Suppressor macrophage treated with lipopolysaccharide for 4 hours (primary cell): ENCODE results near the gene INTS15.
"Not testable (repeated sequence)": the region's sequence is repeated elsewhere in the genome, so short reads cannot be mapped to it uniquely, and the experiment has no call there.

Experiments
- DNase-seq: peaks from one replicate; pipeline ENCODE4 v3.0.0-alpha.2; 2020

The INTS15 gene

DNA sequence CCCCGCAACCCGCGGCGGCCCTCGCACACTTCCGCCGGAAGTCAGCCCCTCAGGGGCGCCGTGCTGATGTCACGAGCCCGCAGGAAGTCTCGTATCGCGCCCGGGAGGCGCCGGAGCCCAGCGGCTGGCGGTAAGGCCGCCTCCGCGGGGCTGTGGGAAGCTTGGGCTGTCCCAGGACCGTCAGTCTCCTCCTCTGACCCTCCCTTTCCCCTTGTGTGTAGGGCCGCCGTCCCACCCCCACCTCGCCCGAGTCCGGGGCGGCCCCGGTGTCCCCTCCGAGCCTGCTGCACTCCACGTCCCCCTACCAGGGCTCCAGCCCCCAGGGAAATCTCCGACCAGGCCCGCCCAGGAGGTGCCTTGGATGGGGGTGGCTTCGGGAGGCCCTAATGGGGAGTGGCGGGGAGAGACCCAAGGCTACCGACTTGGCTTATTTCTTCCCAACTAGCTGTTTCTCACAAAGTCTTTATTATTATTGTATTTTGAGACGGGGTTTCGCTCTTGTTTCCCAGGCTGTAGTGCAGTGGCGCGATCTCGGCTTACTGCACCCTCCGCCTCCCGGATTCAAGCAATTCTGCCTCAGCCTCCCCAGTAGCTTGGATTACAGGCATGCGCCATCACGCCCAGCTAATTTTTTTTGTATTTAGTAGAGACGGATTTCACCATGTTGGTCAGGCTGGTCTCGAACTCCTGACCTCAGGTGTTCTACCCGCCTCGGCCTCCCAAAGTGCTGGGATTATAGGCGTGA, 12.3 kb upstream of the INTS15 start, which contains the start of gene ZDHHC4:
ZDHHC4 (plus strand) TSS at position 86 of the 745 bp plus-strand sequence. CDS start 3,108 bp downstream, outside the sequence.
- DNase-seq = peak; percentile 95

GRCh38 chr7:6578114-6579084, 11.4 kb upstream of the INTS15 start:
- DNase-seq = no peak

- peak; percentile 80 for DNase-seq
Measured at GRCh38 chr7:6579446-6579845, 10.4 kb upstream of the INTS15 start.

DNA sequence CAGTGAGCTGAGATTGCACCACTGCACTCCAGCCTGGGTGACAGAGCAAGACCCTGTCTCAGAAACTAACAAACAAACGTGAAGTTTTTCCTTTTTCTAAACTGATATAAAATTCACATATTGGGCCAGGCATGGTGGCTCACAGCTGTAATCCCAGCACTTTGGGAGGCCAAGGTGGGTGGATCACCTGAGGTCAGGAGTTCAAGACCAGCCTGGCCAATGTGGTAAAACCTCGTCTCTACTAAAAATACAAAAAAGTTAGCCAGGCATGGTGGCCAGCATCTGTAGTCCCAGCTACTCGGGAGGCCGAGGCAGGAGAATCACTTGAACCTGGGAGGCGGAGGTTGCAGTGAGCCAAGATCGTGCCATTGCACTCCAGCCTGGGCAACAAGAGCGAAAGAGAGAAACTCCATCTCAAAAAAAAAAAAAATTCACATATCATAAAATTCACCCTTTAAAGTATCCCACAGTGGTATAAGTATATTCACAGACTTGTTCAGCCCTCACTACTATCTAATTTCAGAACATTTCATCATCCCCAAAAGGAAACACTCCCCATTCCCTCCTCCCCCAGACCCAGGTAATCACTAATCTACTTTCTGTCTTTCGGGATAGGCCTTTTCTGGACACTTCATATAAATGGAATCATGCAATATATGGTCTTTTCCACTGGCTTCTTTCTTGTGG, 3.9 kb upstream of the INTS15 start:
- not testable (repeated sequence) for DNase-seq

DNA sequence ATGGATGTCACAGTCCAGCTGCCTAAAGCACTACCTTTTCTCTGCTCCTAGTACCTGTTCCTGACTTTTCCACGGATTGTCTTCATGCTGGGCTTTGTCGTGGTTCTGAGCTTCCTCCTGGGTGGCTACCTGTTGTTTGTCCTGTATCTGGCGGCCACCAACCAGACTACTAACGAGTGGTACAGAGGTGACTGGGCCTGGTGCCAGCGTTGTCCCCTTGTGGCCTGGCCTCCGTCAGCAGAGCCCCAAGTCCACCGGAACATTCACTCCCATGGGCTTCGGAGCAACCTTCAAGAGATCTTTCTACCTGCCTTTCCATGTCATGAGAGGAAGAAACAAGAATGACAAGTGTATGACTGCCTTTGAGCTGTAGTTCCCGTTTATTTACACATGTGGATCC, 1.3 kb upstream of the INTS15 start:
- DNase-seq = no peak

- DNase-seq = no peak
Measured at GRCh38 chr7:6589151-6589828, 531 bp upstream of the INTS15 start.

DNA sequence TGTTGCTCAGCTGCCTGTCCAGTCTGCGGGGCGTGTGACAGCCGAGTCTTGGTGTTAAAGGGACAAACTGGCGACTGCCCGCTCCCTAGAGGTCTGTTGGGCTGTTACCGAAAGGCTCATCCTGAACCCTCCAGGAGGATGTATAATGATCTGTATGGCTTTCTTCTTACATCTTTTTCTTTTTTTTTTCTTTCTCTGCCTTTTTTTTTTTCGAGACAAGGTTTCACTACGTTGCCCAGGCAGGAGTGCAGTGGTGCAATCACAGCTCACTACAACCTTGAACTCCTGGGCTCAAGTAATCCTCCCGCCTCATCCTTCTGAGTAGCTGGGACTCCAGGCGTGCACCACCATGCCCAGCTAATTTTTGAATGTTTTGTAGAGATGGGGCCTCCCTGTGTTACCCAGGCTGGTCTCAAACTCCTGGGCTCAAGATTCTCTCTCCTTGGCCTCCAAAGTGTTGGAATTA, 857 bp downstream of the INTS15 start:
- no peak for DNase-seq

DNA sequence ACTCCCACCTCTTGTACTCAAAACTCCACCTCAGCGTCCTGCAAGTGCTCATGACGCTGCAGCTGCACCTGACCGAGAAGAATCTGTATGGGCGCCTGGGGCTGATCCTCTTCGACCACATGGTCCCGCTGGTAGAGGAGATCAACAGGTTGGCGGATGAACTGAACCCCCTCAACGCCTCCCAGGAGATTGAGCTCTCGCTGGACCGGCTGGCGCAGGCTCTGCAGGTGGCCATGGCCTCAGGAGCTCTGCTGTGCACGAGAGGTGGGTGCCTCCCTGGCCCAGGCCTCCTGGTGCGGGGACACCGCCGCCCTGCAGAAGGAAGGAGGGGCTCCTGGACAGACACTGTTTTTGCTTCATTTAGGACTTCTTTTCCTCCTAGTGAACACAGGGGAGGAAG, 10.3 kb downstream of the INTS15 start:
- no peak for DNase-seq

DNA sequence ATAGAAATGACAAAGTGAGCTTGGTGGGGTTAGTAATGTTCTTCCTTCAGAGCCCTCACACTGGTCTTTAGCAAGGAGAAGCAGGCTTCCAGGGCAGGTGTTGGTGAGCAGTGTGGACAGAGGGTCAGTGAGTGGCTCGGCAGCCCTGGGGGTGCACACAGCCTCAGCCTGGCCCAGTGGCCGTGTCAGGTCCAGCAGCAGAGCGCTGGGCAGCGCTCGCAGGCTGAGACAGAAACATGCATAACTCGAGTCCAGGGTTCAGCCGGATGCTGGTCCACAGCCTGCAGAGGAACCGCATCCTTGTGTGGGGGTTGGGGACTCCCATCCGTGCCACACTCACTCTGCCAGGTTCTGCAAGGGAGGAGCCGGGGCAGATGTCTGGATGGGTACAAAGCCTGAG, 14.6 kb downstream of the INTS15 start:
- no peak for DNase-seq

DNA sequence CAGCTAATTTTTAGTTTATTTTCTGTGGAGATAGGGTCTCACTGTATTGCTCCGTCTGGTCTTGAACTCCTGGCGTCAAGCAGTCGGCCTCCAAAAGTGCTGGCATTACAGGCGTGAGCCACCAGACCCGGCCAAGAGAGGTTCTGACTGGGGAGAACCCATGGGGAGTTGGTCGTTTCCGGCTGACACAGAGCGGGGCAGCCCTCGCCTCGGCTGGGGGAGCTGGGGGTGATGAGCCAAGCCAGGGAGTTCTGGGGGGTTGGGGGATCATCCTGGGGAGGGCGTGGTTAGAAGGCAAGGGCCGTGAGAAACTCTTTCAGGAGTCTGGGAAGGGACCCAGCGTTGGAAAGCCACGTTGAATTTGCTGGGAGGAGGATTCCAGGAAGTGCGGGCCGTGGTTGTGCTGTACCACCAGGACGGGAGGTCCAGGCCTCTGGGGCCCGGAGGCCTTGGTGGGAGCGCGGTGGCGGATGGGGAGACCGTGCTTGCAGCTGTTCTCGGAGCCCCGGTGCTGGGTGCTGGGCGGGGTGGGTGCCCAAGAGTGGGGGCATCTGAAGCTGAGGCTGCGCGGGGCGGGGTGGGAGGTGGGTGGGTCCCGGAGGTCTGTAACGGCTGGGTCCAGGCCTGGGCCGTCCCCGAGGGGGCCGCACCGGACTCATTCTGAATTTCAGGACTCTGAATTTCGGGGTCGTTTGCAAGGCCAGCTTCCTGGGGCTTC, 17.2 kb downstream of the INTS15 start:
- no peak for DNase-seq

GRCh38 chr7:6607651-6608051, 17.8 kb downstream of the INTS15 start:
- no peak for DNase-seq

DNA sequence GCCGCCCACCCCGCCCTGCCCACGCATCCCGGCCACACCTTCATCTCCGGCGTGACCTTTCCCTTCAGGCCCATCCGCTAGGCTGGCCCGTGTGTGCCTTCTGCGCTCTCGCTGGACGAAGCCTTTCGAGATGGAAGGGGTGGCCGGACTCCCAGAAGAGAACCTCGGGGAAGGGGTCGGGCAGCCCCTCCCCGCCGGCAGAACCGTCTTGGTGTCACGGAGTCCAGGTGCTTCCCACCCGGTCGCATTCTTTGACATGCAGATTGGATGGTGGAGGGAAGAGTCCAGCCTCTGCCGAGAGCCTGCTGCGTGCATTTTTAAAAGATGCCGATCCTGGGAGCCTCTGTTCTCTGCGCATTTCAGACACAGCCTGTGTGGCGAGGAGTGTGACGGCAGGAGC, 18.3 kb downstream of the INTS15 start:
- DNase-seq = no peak

GRCh38 chr7:6608794-6609193, 19.0 kb downstream of the INTS15 start:
- no peak for DNase-seq

- DNase-seq = no peak
Measured at GRCh38 chr7:6612819-6613218, 23.0 kb downstream of the INTS15 start.

GRCh38 chr7:6613706-6614105, 23.9 kb downstream of the INTS15 start:
- DNase-seq = no peak

DNA sequence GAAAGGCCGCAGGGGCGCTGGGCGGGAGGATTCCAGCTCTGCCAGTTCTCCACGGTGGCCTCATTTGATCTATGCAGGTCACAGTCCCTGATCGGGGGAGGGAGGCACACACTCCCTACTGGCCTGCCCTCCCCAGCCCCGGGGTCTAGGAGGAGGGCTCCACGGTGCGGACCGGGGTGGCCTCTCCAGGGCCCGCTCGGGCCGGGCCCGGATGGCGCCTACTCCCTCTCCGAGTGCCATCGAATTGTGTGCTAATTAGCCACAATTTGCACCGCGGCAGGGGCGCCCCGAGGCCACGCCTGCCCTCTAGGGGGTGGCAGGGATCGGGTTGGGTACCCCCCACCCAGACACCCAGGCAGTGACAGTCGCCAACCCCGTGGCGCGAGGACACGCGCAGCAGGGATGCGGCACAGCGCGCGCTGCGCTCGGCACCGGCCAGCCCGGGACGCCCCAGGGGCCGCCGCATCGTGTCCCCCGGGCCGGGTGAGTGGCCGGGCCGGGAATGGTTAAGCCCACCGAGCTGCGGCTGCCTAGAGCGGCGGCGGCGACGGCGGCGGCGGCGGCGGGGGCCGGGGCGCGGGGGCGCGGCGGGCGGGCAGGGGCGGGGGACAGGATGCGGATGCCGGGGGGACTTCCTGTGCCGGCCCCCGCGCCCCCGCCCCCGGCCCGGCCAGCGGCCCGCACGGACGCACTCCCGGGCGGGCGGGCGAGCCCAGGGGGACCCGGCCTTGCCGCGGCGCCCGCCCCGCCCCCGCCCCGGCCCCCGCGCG, 25.3 kb downstream of the INTS15 start, which contains the start of gene ZNF853:
ZNF853 (plus strand) TSS at position 658 of the 770 bp plus-strand sequence. CDS start 565 bp downstream, outside the sequence.
- no peak for DNase-seq

DNA sequence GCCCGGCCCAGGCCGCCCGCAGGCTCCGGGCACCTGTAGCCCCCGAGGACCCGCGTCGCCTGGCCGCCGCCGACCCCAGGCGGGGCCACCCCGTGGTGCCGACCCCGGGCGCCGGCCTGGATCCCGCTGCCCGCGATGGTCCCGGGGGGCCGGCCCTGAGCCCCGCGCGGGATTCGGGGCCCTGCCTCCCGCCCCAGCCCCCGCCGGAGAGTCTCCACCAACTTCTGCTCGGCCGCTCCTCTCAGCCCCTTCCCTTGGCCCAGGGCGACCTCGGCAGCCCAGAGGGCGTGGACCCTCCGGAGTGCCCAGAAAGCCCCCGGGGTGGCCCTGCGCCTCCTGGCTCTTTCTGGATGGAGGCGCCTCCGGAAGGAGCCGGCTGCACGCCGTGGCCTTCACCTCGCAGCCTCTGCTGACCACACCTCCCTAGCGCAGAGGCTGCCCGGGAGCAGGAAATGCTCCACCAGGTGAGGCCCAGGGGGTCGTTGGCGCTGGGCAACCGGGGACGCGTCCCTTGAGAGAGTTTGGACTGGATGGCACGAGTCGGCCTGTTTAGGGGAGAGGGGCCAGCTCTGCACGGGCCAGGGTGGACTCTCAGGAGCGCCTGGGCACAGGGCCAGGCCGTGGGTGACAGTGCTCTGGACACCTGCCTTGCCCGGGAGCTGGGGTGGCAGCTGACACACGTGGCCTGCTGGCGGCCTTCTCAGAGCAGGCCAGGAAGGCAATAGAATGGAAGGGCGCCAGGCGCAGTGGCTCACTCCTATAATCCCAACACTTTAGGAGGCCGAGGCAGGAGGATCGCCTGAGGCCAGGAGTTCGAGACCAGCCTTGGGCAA, 26.1 kb downstream of the INTS15 start:
- no peak for DNase-seq

GRCh38 chr7:6616854-6617643, 27.2 kb downstream of the INTS15 start:
- DNase-seq = no peak

- DNase-seq = no peak
Measured at GRCh38 chr7:6618621-6619020, 28.8 kb downstream of the INTS15 start.
